ENCODE measurements around the gene CCDC50.

- TF ChIP-seq CTCF (IDR thresholded peaks at IDR 0.05): no peak
- TF ChIP-seq POLR2A (IDR thresholded peaks at IDR 0.05): no peak
Measured at GRCh38 chr3:191385101-191385500, 55.9 kb downstream of the CCDC50 start.
